Stimulated activated memory B cell treated with anti-CD40 and anti-IgM and Interleukin-4, amounts not matched to agents 10 μg/mL and 1 μg/mL and 100 μg/mL, for 72 hours (primary cell): Measurements from ENCODE around the gene AGMAT.
"Not testable (repeated sequence)": the region's sequence is repeated elsewhere in the genome, so short reads cannot be mapped to it uniquely, and the experiment has no call there.

Source experiments
- ATAC-seq: fragments of 150-1000 bp; cut with Tn5 transposase; 2 replicates; pipeline ENCODE4 v1.10.0; 2021
- H3K27ac Mint-ChIP-seq: one replicate; pipeline ENCODE4 v1.8.0; 2022; ENCODE audit warnings: mild to moderate bottlenecking, mixed read lengths
- H3K27me3 Mint-ChIP-seq: one replicate; pipeline ENCODE4 v1.8.0; 2022; ENCODE audit warnings: mixed read lengths
- H3K36me3 Mint-ChIP-seq: one replicate; pipeline ENCODE4 v1.8.0; 2022; ENCODE audit warnings: mixed read lengths
- H3K4me1 Mint-ChIP-seq: one replicate; pipeline ENCODE4 v1.8.0; 2022; ENCODE audit warnings: mixed read lengths
- H3K4me3 Mint-ChIP-seq: one replicate; pipeline ENCODE4 v1.8.0; 2022; ENCODE audit warnings: mild to moderate bottlenecking, moderate library complexity, mixed read lengths
- H3K9me3 Mint-ChIP-seq: one replicate; pipeline ENCODE4 v1.8.0; 2022; ENCODE audit warnings: mixed read lengths

AGMAT gene

GRCh38 chr1:15618655-15619525 is 34.0 kb upstream of the AGMAT start:
- peaks cover 53% of the 10 kb centered on the region for H3K4me1 Mint-ChIP-seq
- H3K27me3 Mint-ChIP-seq, result no peaks in the 10 kb centered on the region
- ATAC-seq, result no peak

GRCh38 chr1:15618077-15618654 is 33.3 kb upstream of the AGMAT start:
- H3K27ac Mint-ChIP-seq, result peak overlapping the region; percentile 97
- H3K36me3 Mint-ChIP-seq, result peaks cover 6% of the 10 kb centered on the region
- no peaks in the 10 kb centered on the region for H3K9me3 Mint-ChIP-seq
- no peaks in the 10 kb centered on the region for H3K27me3 Mint-ChIP-seq
- peaks cover 50% of the 10 kb centered on the region for H3K4me1 Mint-ChIP-seq
- ATAC-seq, result peak; percentile 70
- H3K4me3 Mint-ChIP-seq, result peak overlapping the region; percentile 87

More at GRCh38 chr1:15618655-15619525, 34.0 kb upstream of the AGMAT start:
- peak overlapping the region; percentile 97 for H3K27ac Mint-ChIP-seq
- no peaks in the 10 kb centered on the region for H3K9me3 Mint-ChIP-seq
- peak overlapping the region; percentile 87 for H3K4me3 Mint-ChIP-seq
- peaks cover 6% of the 10 kb centered on the region for H3K36me3 Mint-ChIP-seq

GRCh38 chr1:15617173-15618076 is 32.6 kb upstream of the AGMAT start, which contains the start of gene DDI2:
DDI2 (plus strand) TSS chr1:15617458; CDS start chr1:15617671, 213 bp downstream.
- Mint-ChIP-seq H3K27me3 (no peaks in the 10 kb centered on the region), H3K27ac (peak within 1 kb of the TSS; percentile 97), H3K4me1 (peaks cover 43% of the 10 kb centered on the region), H3K36me3 (peaks cover 6% of the 10 kb centered on the region), H3K9me3 (no peaks in the 10 kb centered on the region), H3K4me3 (peak within 1 kb of the TSS; percentile 87)
- ATAC-seq, result peak; percentile 91

GRCh38 chr1:15616373-15617172 is 31.7 kb upstream of the AGMAT start:
- Mint-ChIP-seq H3K27ac (peak overlapping the region; percentile 97), H3K36me3 (peaks cover 6% of the 10 kb centered on the region), H3K27me3 (no peaks in the 10 kb centered on the region), H3K4me3 (peak overlapping the region; percentile 87), H3K9me3 (no peaks in the 10 kb centered on the region), H3K4me1 (peaks cover 35% of the 10 kb centered on the region)
- peak; percentile 22 for ATAC-seq

GRCh38 chr1:15610167-15610566 is 25.3 kb upstream of the AGMAT start:
- Mint-ChIP-seq H3K36me3 (no peaks in the 10 kb centered on the region), H3K4me1 (no peaks in the 10 kb centered on the region), H3K27ac (no peak overlapping the region), H3K27me3 (no peaks in the 10 kb centered on the region), H3K4me3 (no peak overlapping the region), H3K9me3 (no peaks in the 10 kb centered on the region)
- ATAC-seq, result no peak

- Mint-ChIP-seq H3K27ac (no peak overlapping the region), H3K4me3 (no peak overlapping the region), H3K27me3 (no peaks in the 10 kb centered on the region), H3K36me3 (no peaks in the 10 kb centered on the region), H3K4me1 (no peaks in the 10 kb centered on the region), H3K9me3 (no peaks in the 10 kb centered on the region)
- ATAC-seq, result no peak
Measured at GRCh38 chr1:15609631-15610030, 24.8 kb upstream of the AGMAT start.

GRCh38 chr1:15605398-15606383 is 20.8 kb upstream of the AGMAT start:
- Mint-ChIP-seq H3K4me3 (no peak overlapping the region), H3K27ac (no peak overlapping the region), H3K36me3 (no peaks in the 10 kb centered on the region), H3K27me3 (no peaks in the 10 kb centered on the region), H3K9me3 (no peaks in the 10 kb centered on the region), H3K4me1 (peaks cover 13% of the 10 kb centered on the region)
- no peak for ATAC-seq

GRCh38 chr1:15604400-15604799 is 19.5 kb upstream of the AGMAT start:
- not testable (repeated sequence) for H3K9me3 Mint-ChIP-seq, H3K36me3 Mint-ChIP-seq, ATAC-seq, H3K27me3 Mint-ChIP-seq, H3K27ac Mint-ChIP-seq
- Mint-ChIP-seq H3K4me1 (peaks cover 13% of the 10 kb centered on the region), H3K4me3 (peak overlapping the region; percentile 88)

- peaks cover 13% of the 10 kb centered on the region for H3K4me1 Mint-ChIP-seq
- not testable (repeated sequence) for H3K27me3 Mint-ChIP-seq, ATAC-seq, H3K36me3 Mint-ChIP-seq, H3K9me3 Mint-ChIP-seq
- H3K4me3 Mint-ChIP-seq, result peak overlapping the region; percentile 88
- H3K27ac Mint-ChIP-seq, result peak overlapping the region; percentile 81
Measured at GRCh38 chr1:15603966-15604282, 19.1 kb upstream of the AGMAT start.

GRCh38 chr1:15603050-15603965 is 18.5 kb upstream of the AGMAT start:
- Mint-ChIP-seq H3K27ac (peak overlapping the region; percentile 81), H3K4me1 (peaks cover 13% of the 10 kb centered on the region), H3K36me3 (no peaks in the 10 kb centered on the region), H3K9me3 (no peaks in the 10 kb centered on the region), H3K4me3 (peak overlapping the region; percentile 88), H3K27me3 (no peaks in the 10 kb centered on the region)
- peak; percentile 99 for ATAC-seq

- peaks cover 8% of the 10 kb centered on the region for H3K4me1 Mint-ChIP-seq
- H3K36me3 Mint-ChIP-seq, result no peaks in the 10 kb centered on the region
- H3K4me3 Mint-ChIP-seq, result no peak overlapping the region
- H3K9me3 Mint-ChIP-seq, result no peaks in the 10 kb centered on the region
- H3K27me3 Mint-ChIP-seq, result no peaks in the 10 kb centered on the region
- H3K27ac Mint-ChIP-seq, result no peak overlapping the region
- ATAC-seq, result no peak
Measured at GRCh38 chr1:15598436-15598835, 13.6 kb upstream of the AGMAT start.

- ATAC-seq, result no peak
- H3K9me3 Mint-ChIP-seq, result no peaks in the 10 kb centered on the region
- H3K36me3 Mint-ChIP-seq, result no peaks in the 10 kb centered on the region
- H3K4me3 Mint-ChIP-seq, result no peak overlapping the region
- H3K27me3 Mint-ChIP-seq, result no peaks in the 10 kb centered on the region
- H3K27ac Mint-ChIP-seq, result no peak overlapping the region
- H3K4me1 Mint-ChIP-seq, result no peaks in the 10 kb centered on the region
Measured at GRCh38 chr1:15595809-15596617, 11.2 kb upstream of the AGMAT start.
